Tibial artery (tissue), 4 donors: ENCODE results near the gene ADAMTS17.
"Not testable (repeated sequence)": the region's sequence is repeated elsewhere in the genome, so short reads cannot be mapped to it uniquely, and the experiment has no call there.

Experiments
- DNase-seq, 2 donors: peaks; one replicate each; pipeline ENCODE4 v3.0.0-alpha.2; 2019
- H3K27ac ChIP-seq, 2 donors: fragments of 200-600 bp; sonication (generic) in 1 of 2; 1 replicate in 1 of 2; 2 replicates in 1 of 2; pipeline ENCODE4 v1.5.1; 2018 to 2019; ENCODE audit warnings: mild to moderate bottlenecking in 1 of 2
- H3K27me3 ChIP-seq, 2 donors: fragments of 200-600 bp; sonication (generic) in 1 of 2; one replicate each; pipeline versions ENCODE4 v1.5.1 to v1.6.0; 2016 to 2019
- H3K36me3 ChIP-seq, 3 donors: fragments of 200-600 bp; sonication (generic) in 2 of 3; one replicate each; pipeline ENCODE4 v1.5.1; 2016 to 2019; ENCODE audit warnings: mild to moderate bottlenecking in 2 of 3
- H3K4me1 ChIP-seq, 4 donors: fragments of 200-600 bp; sonication (generic) in 2 of 4; 1 replicate in 3 of 4; 2 replicates in 1 of 4; pipeline ENCODE4 v1.5.1; 2016 to 2019
- H3K4me3 ChIP-seq, 2 donors: fragments of 200-600 bp; sonication (generic) in 1 of 2; 1 replicate in 1 of 2; 2 replicates in 1 of 2; pipeline ENCODE4 v1.5.1; 2018 to 2019; ENCODE audit warnings: mild to moderate bottlenecking in 2 of 2
- H3K9me3 ChIP-seq, 3 donors: fragments of 200-600 bp; sonication (generic) in 1 of 3; one replicate each; pipeline ENCODE4 v1.5.1; 2016 to 2019
- intact Hi-C: fragments of 100-400 bp; cut with DNase I; formaldehyde crosslinking; loops from one replicate; pipeline ENCODE4 v1.15.0; 2023; ENCODE audit warnings: low total_unique reads
- TF ChIP-seq, protein P1 (sequence below), 2 experiments: fragments of 200-600 bp in 1 of 2; fragments of 450-650 bp in 1 of 2; IDR thresholded peaks; one replicate each; pipeline ENCODE4 v1.5.1; 2017 to 2019; ENCODE audit warnings: antibody characterized with exemption in 2 of 2, mild to moderate bottlenecking in 1 of 2, moderate library complexity in 1 of 2

ADAMTS17 gene

GRCh38 chr15:100090411-100090810 is 251.4 kb downstream of the ADAMTS17 start:
- no peaks in the 10 kb centered on the region for H3K27me3 ChIP-seq
- no peak overlapping the region for H3K4me3 ChIP-seq
- no peak for DNase-seq
- H3K4me1 ChIP-seq = no peaks in the 10 kb centered on the region
- TF ChIP-seq, protein P1, sequence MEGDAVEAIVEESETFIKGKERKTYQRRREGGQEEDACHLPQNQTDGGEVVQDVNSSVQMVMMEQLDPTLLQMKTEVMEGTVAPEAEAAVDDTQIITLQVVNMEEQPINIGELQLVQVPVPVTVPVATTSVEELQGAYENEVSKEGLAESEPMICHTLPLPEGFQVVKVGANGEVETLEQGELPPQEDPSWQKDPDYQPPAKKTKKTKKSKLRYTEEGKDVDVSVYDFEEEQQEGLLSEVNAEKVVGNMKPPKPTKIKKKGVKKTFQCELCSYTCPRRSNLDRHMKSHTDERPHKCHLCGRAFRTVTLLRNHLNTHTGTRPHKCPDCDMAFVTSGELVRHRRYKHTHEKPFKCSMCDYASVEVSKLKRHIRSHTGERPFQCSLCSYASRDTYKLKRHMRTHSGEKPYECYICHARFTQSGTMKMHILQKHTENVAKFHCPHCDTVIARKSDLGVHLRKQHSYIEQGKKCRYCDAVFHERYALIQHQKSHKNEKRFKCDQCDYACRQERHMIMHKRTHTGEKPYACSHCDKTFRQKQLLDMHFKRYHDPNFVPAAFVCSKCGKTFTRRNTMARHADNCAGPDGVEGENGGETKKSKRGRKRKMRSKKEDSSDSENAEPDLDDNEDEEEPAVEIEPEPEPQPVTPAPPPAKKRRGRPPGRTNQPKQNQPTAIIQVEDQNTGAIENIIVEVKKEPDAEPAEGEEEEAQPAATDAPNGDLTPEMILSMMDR (IDR thresholded peaks at IDR 0.05) = no peak
- H3K27ac ChIP-seq = no peak overlapping the region
- H3K9me3 ChIP-seq = no peaks in the 10 kb centered on the region
- intact Hi-C loops = no loop called here
- no peaks in the 10 kb centered on the region for H3K36me3 ChIP-seq

- intact Hi-C loops, H3K27me3 ChIP-seq, DNase-seq, H3K9me3 ChIP-seq, H3K4me3 ChIP-seq, H3K36me3 ChIP-seq, H3K4me1 ChIP-seq: not testable (repeated sequence)
- peak overlapping the region in 1 of 2 donors; percentile 17 for H3K27ac ChIP-seq
Observed at GRCh38 chr15:100084042-100084821, 257.5 kb downstream of the ADAMTS17 start.

DNA sequence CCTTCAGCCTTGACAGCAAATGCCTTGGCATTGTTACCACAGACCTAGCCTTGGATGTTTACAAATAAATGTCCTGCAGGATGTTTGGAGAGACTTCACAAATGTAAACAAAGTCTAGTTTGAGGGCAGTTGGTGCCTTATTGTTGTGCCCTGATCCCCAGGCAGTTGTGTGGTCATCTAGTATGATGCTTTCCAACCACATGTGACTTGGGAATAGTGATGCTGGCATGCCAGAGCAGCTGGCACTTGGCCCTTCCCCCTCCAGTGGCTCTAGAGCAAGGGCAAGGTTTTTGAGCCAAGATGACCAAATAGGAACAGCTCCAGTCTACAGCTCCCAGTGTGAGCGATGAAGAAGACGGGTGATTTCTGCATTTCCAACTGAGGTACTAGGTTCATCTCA is 258.2 kb downstream of the ADAMTS17 start:
- Histone ChIP-seq H3K4me3 (no peak overlapping the region), H3K9me3 (no peaks in the 10 kb centered on the region), H3K27ac (peak overlapping the region in 1 of 2 donors; percentile 50), H3K4me1 (peaks cover 0 to 10% (median 4%) of the 10 kb centered on the region in 4 donors), H3K27me3 (no peaks in the 10 kb centered on the region), H3K36me3 (no peaks in the 10 kb centered on the region)
- intact Hi-C loops = no loop called here
- TF ChIP-seq, protein P1 (IDR thresholded peaks at IDR 0.05) = no peak
- DNase-seq = peak; percentile 52 to 84

DNA sequence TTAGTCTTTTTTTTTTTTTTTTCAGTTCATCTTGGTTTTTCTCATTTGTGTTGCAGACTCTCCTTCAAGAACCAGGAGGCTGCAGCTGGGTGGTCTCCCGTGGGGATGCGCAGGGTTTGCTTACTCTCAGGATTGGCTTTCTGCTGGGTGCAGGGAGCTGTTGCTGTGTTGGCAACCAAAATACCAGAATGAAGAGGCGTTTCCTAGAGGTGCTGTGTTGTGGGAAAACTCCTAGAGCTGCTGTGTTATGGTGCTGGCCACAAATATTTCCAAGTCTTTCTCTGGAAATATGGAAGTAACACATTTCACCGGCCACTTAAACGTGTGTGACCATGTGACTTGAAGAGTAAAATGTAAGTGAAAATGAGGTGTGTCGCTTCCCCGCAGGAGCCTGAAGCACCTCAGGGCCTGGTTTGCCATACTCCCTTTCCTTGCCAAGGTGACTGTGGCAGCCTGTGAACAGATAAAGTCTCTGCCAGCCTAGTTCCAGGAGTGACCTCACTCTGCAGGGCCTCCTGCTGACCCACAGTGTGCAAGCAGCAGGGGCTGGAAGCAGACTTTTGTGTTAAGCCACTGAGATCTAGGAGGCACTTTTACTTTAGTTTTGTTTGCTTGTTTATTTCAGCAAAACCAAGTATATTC is 258.9 kb downstream of the ADAMTS17 start:
- no peak overlapping the region for H3K4me3 ChIP-seq
- DNase-seq = no peak
- TF ChIP-seq, protein P1 (IDR thresholded peaks at IDR 0.05) = no peak
- H3K9me3 ChIP-seq = no peaks in the 10 kb centered on the region
- H3K27ac ChIP-seq = peak overlapping the region in 1 of 2 donors; percentile 50
- no peaks in the 10 kb centered on the region for H3K27me3 ChIP-seq
- intact Hi-C loops = no loop called here
- H3K4me1 ChIP-seq = peaks cover 0 to 10% (median 4%) of the 10 kb centered on the region in 4 donors
- no peaks in the 10 kb centered on the region for H3K36me3 ChIP-seq

- no peaks in the 10 kb centered on the region for H3K27me3 ChIP-seq
- no peaks in the 10 kb centered on the region for H3K36me3 ChIP-seq
- H3K4me1 ChIP-seq = peaks cover 0 to 10% (median 4%) of the 10 kb centered on the region in 4 donors
- H3K4me3 ChIP-seq = no peak overlapping the region
- intact Hi-C loops = no loop called here
- H3K27ac ChIP-seq = no peak overlapping the region
- H3K9me3 ChIP-seq = no peaks in the 10 kb centered on the region
- DNase-seq = no peak
- TF ChIP-seq, protein P1 (IDR thresholded peaks at IDR 0.05) = no peak
Observed at GRCh38 chr15:100081454-100081853, 260.3 kb downstream of the ADAMTS17 start.

DNA sequence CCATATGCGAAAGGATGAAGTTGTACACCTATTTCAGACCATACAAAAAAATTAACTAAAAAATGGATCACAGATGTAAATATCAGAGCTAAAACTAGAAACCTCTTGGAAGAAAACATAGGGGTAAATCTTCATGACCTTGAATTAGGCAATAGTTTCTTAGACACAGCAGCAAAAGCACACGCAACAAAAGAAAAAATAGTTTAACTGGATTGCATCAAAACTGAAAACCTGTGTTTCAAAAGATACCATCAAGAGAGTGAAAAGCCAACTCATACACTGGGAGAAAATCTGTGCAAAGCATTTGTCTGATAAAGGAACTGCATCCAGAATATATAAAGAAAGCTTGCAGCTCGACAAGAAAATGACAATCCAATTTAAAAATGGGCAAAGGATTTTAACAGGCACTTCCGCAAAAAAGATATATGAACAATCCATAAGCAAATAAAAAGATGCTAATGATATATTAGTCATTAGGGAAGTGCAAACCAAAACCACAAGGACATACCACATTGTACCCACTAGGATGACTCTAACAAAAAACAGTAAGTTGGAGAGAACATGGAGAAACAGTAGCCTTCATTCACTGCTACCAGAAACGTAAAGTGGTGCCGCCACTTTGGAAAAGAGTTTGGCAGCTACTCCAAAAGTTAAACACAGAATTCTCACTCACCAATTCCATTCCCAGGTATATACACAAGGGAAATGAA is 263.1 kb downstream of the ADAMTS17 start:
- DNase-seq = no peak
- intact Hi-C loops = no loop called here
- Histone ChIP-seq H3K36me3 (no peaks in the 10 kb centered on the region), H3K27ac (no peak overlapping the region), H3K4me1 (peaks cover 0 to 8% (median 1%) of the 10 kb centered on the region in 4 donors), H3K27me3 (no peaks in the 10 kb centered on the region), H3K4me3 (no peak overlapping the region), H3K9me3 (no peaks in the 10 kb centered on the region)
- TF ChIP-seq, protein P1 (IDR thresholded peaks at IDR 0.05) = no peak
